AG20443 (cell line): ENCODE data around the gene CR1.
"Not testable (repeated sequence)": the region's sequence is repeated elsewhere in the genome, so short reads cannot be mapped to it uniquely, and the experiment has no call there.

Experiments
- DNase-seq: peaks from one replicate; pipeline ENCODE4 v3.0.0; 2012; ENCODE audit warnings: low spot score, mixed read lengths

The CR1 gene

GRCh38 chr1:207591205-207591604, 95.2 kb downstream of the CR1 start:
- DNase-seq: not testable (repeated sequence)

- DNase-seq: not testable (repeated sequence)
Observed at GRCh38 chr1:207594095-207594494, 98.1 kb downstream of the CR1 start.

GRCh38 chr1:207603777-207604176, 107.8 kb downstream of the CR1 start:
- DNase-seq: no peak

GRCh38 chr1:207605444-207606361, 109.7 kb downstream of the CR1 start:
- no peak for DNase-seq

GRCh38 chr1:207606362-207606755, 110.4 kb downstream of the CR1 start:
- DNase-seq: no peak

GRCh38 chr1:207612762-207613161, 116.8 kb downstream of the CR1 start:
- DNase-seq: no peak

- peak; percentile 59 for DNase-seq
Observed at GRCh38 chr1:207619871-207620542, 124.0 kb downstream of the CR1 start.

- no peak for DNase-seq
Observed at GRCh38 chr1:207620543-207620893, 124.6 kb downstream of the CR1 start.

- not testable (repeated sequence) for DNase-seq
Observed at GRCh38 chr1:207625504-207626071, 129.6 kb downstream of the CR1 start.

GRCh38 chr1:207626972-207627337, 131.0 kb downstream of the CR1 start:
- no peak for DNase-seq

GRCh38 chr1:207627496-207627895, 131.5 kb downstream of the CR1 start:
- no peak for DNase-seq

GRCh38 chr1:207628776-207629175, 132.8 kb downstream of the CR1 start:
- DNase-seq: no peak

- no peak for DNase-seq
Observed at GRCh38 chr1:207631137-207631536, 135.2 kb downstream of the CR1 start.

- DNase-seq: no peak
Observed at GRCh38 chr1:207633226-207633625, 137.3 kb downstream of the CR1 start.

- DNase-seq: not testable (repeated sequence)
Observed at GRCh38 chr1:207633699-207634289, 137.8 kb downstream of the CR1 start.

GRCh38 chr1:207634293-207634692, 138.3 kb downstream of the CR1 start:
- not testable (repeated sequence) for DNase-seq

GRCh38 chr1:207635569-207636186, 139.7 kb downstream of the CR1 start:
- not testable (repeated sequence) for DNase-seq

GRCh38 chr1:207638487-207639145, 142.7 kb downstream of the CR1 start:
- not testable (repeated sequence) for DNase-seq

GRCh38 chr1:207639362-207639761, 143.4 kb downstream of the CR1 start:
- DNase-seq: not testable (repeated sequence)

- DNase-seq: no peak
Observed at GRCh38 chr1:207644166-207644851, 148.4 kb downstream of the CR1 start.
